K562 (cell line): ENCODE measurements around the gene FAM89B. TPM values are rescaled to one million over a fixed set of nuclear protein-coding genes. Genes with fewer than 3 reads are reported as not detected.

Experiments
- EHMT2 ChIP-seq: fragments of 450-650 bp; IDR thresholded peaks from 2 replicates; pipeline ENCODE4 v1.6.1; 2018; ENCODE audit warnings: antibody characterized with exemption
- MED1 ChIP-seq: sonication (generic); formaldehyde crosslinking; IDR thresholded peaks from 2 replicates; pipeline ENCODE4 v1.8.1; 2023; ENCODE audit warnings: missing genetic modification reagents, borderline replicate concordance
- NR2C2 ChIP-seq, 2 experiments: fragments of 200-800 bp in 1 of 2; sonication (Bioruptor generic) in 1 of 2; sonication (generic) in 1 of 2; formaldehyde crosslinking in 1 of 2; IDR thresholded peaks; 2 replicates each; pipeline versions ENCODE4 v1.6.1 to v1.8.0; 2016 to 2022; ENCODE audit warnings: mild to moderate bottlenecking in 1 of 2, missing compliant biosample characterization in 1 of 2, missing genetic modification characterization in 1 of 2, missing genetic modification reagents in 1 of 2
- PRMT5 ChIP-seq: sonication (generic); formaldehyde crosslinking; IDR thresholded peaks from 2 replicates; pipeline ENCODE4 v1.5.0; 2020; ENCODE audit warnings: missing genetic modification reagents
- RFX5 ChIP-seq: IDR thresholded peaks from 2 replicates; pipeline ENCODE4 v1.6.1; 2011; ENCODE audit warnings: low read depth, mild to moderate bottlenecking, improper control_type of control experiment, low read length
- TBL1XR1 ChIP-seq, 2 experiments: IDR thresholded peaks; 2 replicates each; pipeline ENCODE4 v1.6.1; 2012; ENCODE audit warnings: improper control_type of control experiment in 2 of 2, low read length in 2 of 2, mild to moderate bottlenecking in 1 of 2
- TCF7L2 ChIP-seq: fragments of 150-350 bp; IDR thresholded peaks from 2 replicates; pipeline ENCODE4 v1.6.1; 2016; ENCODE audit warnings: low read depth, mild to moderate bottlenecking, low read length, moderate library complexity
- YBX1 ChIP-seq: fragments of 450-650 bp; IDR thresholded peaks from 2 replicates; pipeline ENCODE4 v1.7.1; 2016; ENCODE audit warnings: mild to moderate bottlenecking
- ZNF165 ChIP-seq: fragments of 250-450 bp; sonication (Bioruptor Pico); IDR thresholded peaks from 2 replicates; pipeline ENCODE4 v1.4.0; 2020; ENCODE audit warnings: borderline replicate concordance
- ZNF263 ChIP-seq: sonication (generic); formaldehyde crosslinking; IDR thresholded peaks from 2 replicates; pipeline ENCODE4 v1.8.0; 2022; ENCODE audit warnings: mild to moderate bottlenecking, missing genetic modification reagents, borderline replicate concordance
- ZNF584 ChIP-seq: fragments of 200-800 bp; sonication (Bioruptor generic); IDR thresholded peaks from 2 replicates; pipeline ENCODE4 v1.6.1; 2016; ENCODE audit warnings: low read depth, mild to moderate bottlenecking, missing genetic modification characterization, missing compliant biosample characterization
- polyA plus RNA-seq, 8 experiments: library from polyadenylated mRNA; depleted of rRNA in 4 of 8; stranded (reverse) in 5 of 8; unstranded in 3 of 8; fragments of >200 nt; fragmentation: Nextera tagmentation in 2 of 8; fragmentation: Illumina TruSeq in 1 of 8; extraction: Ambion mirVana in 2 of 8; extraction: Trizol in 1 of 8; gene quantifications; 2 replicates each; pipeline versions ENCODE4 v1.2.1 to v1.2.3, GENCODE V29; 2011 to 2014; ENCODE audit warnings: inconsistent platforms in 1 of 8, missing spikeins in 1 of 8
- total RNA-seq, 7 experiments: library from RNA; depleted of rRNA in 6 of 7; stranded (reverse); fragments of >200 nt in 6 of 7; fragmentation: Illumina TruSeq in 2 of 7; extraction: Trizol in 2 of 7; gene quantifications; 2 replicates each; pipeline versions ENCODE4 v1.2.1 to v1.2.3, GENCODE V29; 2011 to 2021; ENCODE audit warnings: low replicate concordance in 1 of 7
- TF ChIP-seq, protein P1 (sequence below): fragments of 450-650 bp; IDR thresholded peaks from one replicate; pipeline ENCODE4 v1.6.1; 2018; ENCODE audit warnings: mild to moderate bottlenecking, moderate library complexity; ENCODE audit not compliant: partially characterized antibody
- TF ChIP-seq, protein P2 (sequence below), 2 experiments: fragments of 450-650 bp; IDR thresholded peaks; 2 replicates each; pipeline ENCODE4 v1.6.1; 2016
- TF ChIP-seq, protein P3 (sequence below): fragments of 450-650 bp; formaldehyde crosslinking; conservative IDR thresholded peaks from 2 replicates; pipeline ENCODE4 v1.4.0; 2022; ENCODE audit warnings: mild to moderate bottlenecking, missing genetic modification characterization
- TF ChIP-seq, protein P4 (sequence below): sonication (generic); formaldehyde crosslinking; IDR thresholded peaks from 2 replicates; pipeline ENCODE4 v1.8.0; 2022; ENCODE audit warnings: missing genetic modification reagents, mild to moderate bottlenecking, borderline replicate concordance

Gene FAM89B
- total and polyA plus RNA-seq, 9 of the 15 experiments (the other 6 are each of a cell fraction or from before 2014, with no cell fraction given) = 0.32 to 27.6 (median 11.9) TPM

DNA sequence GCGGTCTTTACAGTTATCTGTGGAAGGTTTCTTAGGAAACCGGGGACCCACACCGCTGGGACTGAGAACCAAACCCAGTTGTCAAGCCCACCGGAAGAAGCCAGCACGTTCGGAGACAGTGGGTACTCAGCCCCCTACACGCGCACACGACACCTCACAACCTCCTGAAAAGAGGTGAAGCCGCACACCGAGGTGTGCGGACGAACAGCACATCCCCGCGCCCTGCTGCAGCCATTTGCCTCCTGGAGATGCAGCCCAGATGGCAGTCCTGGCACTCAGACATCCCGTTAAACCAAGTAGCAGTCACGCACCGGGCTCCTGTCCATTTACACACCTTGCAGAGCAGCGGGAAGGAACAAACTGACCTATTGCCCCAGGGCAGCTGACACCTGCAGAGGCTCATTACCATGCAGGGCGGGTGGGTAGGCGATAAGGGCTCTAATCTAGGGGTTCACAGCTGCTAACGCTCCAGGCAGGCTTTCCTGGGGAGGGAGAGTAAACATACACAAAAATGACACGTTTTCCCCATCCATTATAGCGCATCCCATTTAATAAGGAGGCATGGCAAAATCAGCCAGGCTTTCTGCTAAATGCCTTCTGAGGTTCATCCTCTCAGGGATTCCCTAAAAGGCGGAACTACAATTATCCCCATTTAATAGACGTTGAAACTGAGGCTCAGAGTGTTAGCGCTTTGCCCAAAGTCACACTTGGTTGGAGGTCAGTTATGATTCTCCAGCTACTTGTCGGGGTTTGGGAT, 2.7 kb downstream of the FAM89B start (continued):
- no peak for TF ChIP-seq PRMT5 (CRISPR knock-in tag)
- TF ChIP-seq, protein P1, sequence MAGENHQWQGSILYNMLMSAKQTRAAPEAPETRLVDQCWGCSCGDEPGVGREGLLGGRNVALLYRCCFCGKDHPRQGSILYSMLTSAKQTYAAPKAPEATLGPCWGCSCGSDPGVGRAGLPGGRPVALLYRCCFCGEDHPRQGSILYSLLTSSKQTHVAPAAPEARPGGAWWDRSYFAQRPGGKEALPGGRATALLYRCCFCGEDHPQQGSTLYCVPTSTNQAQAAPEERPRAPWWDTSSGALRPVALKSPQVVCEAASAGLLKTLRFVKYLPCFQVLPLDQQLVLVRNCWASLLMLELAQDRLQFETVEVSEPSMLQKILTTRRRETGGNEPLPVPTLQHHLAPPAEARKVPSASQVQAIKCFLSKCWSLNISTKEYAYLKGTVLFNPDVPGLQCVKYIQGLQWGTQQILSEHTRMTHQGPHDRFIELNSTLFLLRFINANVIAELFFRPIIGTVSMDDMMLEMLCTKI = no peak
- TF ChIP-seq, protein P2, sequence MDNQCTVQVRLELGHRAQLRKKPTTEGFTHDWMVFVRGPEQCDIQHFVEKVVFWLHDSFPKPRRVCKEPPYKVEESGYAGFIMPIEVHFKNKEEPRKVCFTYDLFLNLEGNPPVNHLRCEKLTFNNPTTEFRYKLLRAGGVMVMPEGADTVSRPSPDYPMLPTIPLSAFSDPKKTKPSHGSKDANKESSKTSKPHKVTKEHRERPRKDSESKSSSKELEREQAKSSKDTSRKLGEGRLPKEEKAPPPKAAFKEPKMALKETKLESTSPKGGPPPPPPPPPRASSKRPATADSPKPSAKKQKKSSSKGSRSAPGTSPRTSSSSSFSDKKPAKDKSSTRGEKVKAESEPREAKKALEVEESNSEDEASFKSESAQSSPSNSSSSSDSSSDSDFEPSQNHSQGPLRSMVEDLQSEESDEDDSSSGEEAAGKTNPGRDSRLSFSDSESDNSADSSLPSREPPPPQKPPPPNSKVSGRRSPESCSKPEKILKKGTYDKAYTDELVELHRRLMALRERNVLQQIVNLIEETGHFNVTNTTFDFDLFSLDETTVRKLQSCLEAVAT (IDR thresholded peaks at IDR 0.05) = no peak
- TF ChIP-seq EHMT2 = no peak
- no peak for TF ChIP-seq RFX5
- 0 out of 2 replicates have a peak, but pooled peaks have one; percentile 7 for TF ChIP-seq NR2C2 (CRISPR knock-in tag; IDR thresholded peaks at IDR 0.05)
- no peak for TF ChIP-seq NR2C2 (tag; IDR thresholded peaks at IDR 0.05)
- no peak for TF ChIP-seq TCF7L2
- 0 out of 2 replicates have a peak, but pooled peaks have one; percentile 59 for TF ChIP-seq ZNF263
- TF ChIP-seq, protein P3, sequence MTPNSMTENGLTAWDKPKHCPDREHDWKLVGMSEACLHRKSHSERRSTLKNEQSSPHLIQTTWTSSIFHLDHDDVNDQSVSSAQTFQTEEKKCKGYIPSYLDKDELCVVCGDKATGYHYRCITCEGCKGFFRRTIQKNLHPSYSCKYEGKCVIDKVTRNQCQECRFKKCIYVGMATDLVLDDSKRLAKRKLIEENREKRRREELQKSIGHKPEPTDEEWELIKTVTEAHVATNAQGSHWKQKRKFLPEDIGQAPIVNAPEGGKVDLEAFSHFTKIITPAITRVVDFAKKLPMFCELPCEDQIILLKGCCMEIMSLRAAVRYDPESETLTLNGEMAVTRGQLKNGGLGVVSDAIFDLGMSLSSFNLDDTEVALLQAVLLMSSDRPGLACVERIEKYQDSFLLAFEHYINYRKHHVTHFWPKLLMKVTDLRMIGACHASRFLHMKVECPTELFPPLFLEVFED = no peak
- TF ChIP-seq ZNF584 (CRISPR knock-in tag) = peak; percentile 91
- no peak for TF ChIP-seq ZNF165 (CRISPR knock-in tag)
- TF ChIP-seq MED1 (CRISPR knock-in tag) = no peak
- peak; percentile 81 to 87 for TF ChIP-seq TBL1XR1 (IDR thresholded peaks at IDR 0.05; ENCODE audit: low read length in 2 of 2)
- no peak for TF ChIP-seq YBX1
- TF ChIP-seq, protein P4, sequence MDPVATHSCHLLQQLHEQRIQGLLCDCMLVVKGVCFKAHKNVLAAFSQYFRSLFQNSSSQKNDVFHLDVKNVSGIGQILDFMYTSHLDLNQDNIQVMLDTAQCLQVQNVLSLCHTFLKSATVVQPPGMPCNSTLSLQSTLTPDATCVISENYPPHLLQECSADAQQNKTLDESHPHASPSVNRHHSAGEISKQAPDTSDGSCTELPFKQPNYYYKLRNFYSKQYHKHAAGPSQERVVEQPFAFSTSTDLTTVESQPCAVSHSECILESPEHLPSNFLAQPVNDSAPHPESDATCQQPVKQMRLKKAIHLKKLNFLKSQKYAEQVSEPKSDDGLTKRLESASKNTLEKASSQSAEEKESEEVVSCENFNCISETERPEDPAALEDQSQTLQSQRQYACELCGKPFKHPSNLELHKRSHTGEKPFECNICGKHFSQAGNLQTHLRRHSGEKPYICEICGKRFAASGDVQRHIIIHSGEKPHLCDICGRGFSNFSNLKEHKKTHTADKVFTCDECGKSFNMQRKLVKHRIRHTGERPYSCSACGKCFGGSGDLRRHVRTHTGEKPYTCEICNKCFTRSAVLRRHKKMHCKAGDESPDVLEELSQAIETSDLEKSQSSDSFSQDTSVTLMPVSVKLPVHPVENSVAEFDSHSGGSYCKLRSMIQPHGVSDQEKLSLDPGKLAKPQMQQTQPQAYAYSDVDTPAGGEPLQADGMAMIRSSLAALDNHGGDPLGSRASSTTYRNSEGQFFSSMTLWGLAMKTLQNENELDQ (CRISPR knock-in tag) = no peak
